NT2/D1 (cell line): ENCODE results near the gene CCDC81.

Experiments used
- DNase-seq: peaks from one replicate; pipeline ENCODE4 v3.0.0-alpha.2; 2011; ENCODE audit warnings: low read depth, low spot score
- H3K27me3 ChIP-seq: 2 replicates; pipeline ENCODE4 v1.6.0; 2011; ENCODE audit warnings: mild to moderate bottlenecking; ENCODE audit not compliant: insufficient read length, insufficient read depth
- H3K36me3 ChIP-seq: 2 replicates; pipeline ENCODE4 v1.6.1; 2011; ENCODE audit warnings: mild to moderate bottlenecking, low read length, mixed read lengths; ENCODE audit not compliant: insufficient read depth, insufficient read length
- H3K4me1 ChIP-seq: 2 replicates; pipeline ENCODE4 v1.5.1; 2011; ENCODE audit not compliant: insufficient read depth, insufficient read length
- H3K4me3 ChIP-seq: 2 replicates; pipeline ENCODE4 v1.5.1; 2011; ENCODE audit warnings: low read depth; ENCODE audit not compliant: insufficient read length
- H3K9ac ChIP-seq: 2 replicates; pipeline ENCODE4 v1.6.0; 2011; ENCODE audit warnings: low read depth; ENCODE audit not compliant: insufficient read length
- H3K9me3 ChIP-seq: 2 replicates; pipeline ENCODE4 v1.5.1; 2011; ENCODE audit warnings: mild to moderate bottlenecking, low read length; ENCODE audit not compliant: insufficient read depth
- SUZ12 ChIP-seq: IDR thresholded peaks from 2 replicates; pipeline ENCODE4 v1.6.1; 2011; ENCODE audit not compliant: insufficient read length, insufficient read depth; ENCODE audit errors: extremely low read depth
- YY1 ChIP-seq: IDR thresholded peaks from 2 replicates; pipeline ENCODE4 v1.6.1; 2011; ENCODE audit not compliant: insufficient read length, insufficient read depth
- ZNF274 ChIP-seq: IDR thresholded peaks from 2 replicates; pipeline ENCODE4 v1.6.1; 2011; ENCODE audit warnings: mild to moderate bottlenecking, low read depth, low read length

CCDC81 gene

DNA sequence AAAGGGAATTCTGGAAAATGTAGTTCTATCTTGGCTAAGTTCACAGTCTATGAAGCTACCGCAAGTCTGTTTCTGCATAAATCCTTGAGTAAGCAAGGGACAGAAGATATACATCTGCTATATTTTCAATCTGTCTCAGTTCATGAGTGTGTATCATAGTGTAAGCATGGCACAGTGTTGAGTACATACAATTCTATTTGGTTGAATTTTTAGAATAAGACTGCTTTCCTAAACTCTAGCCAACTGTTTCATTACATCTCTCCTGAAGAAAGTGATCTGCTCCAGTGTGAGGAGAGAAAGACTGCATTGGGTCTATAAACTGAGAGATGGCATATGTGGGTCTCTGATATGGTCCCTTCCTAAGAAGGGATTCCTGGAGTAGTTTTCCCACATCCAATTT, 2.6 kb upstream of the CCDC81 start:
- no peak for DNase-seq
- TF ChIP-seq YY1 (no peak), ZNF274 (no peak)
- H3K4me3 ChIP-seq = no peak overlapping the region
- peaks cover 10% of the 10 kb centered on the region; the same call in 1 of the 2 replicates for H3K9me3 ChIP-seq
- H3K9ac ChIP-seq = no peak overlapping the region
- no peaks in the 10 kb centered on the region for H3K4me1 ChIP-seq
- H3K36me3 ChIP-seq = no peaks in the 10 kb centered on the region
- H3K27me3 ChIP-seq = no peaks in the 10 kb centered on the region

DNA sequence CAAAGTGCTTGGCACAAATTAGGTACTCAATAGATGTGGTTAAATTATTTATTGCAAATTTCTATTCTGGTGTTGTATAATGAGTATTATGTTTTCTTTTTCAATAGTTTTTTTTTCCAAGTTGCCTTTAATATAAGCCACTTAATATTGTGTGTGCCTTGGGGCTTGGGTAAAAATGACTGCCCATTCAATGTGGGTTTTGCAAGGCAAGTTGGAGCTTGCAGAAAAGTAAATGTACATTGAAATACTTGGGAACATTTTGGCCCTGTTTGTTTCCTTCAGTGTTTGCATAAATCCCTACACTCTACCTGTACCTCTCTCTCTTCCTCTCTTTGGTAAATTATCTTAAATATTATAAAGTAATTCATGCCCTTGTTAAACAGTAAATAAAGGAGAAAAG, 2.1 kb upstream of the CCDC81 start:
- DNase-seq = no peak
- peaks cover 10% of the 10 kb centered on the region; the same call in 1 of the 2 replicates for H3K9me3 ChIP-seq
- H3K4me1 ChIP-seq = no peaks in the 10 kb centered on the region
- no peak overlapping the region for H3K4me3 ChIP-seq
- H3K36me3 ChIP-seq = no peaks in the 10 kb centered on the region
- TF ChIP-seq ZNF274 (no peak), SUZ12 (no peak), YY1 (no peak)
- H3K27me3 ChIP-seq = no peaks in the 10 kb centered on the region
- no peak overlapping the region for H3K9ac ChIP-seq

DNA sequence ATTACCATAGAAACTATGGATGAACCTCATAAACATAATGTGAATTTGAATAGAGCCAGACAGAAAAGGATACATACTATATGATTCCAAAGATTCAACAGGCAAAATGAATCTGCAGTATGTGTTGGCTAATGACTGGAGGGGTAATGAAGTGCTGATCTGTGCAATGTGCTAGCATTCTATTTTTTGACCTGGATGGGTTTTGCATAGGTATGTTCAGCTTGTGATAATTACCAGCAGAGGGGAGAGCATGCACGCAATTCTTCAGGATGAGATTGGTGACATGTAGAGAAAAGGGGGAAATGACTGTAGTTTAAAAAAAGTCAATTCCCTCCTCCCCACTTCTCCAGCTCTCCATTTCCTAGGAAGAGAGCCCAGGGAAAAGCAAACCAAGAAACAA, 618 bp upstream of the CCDC81 start:
- no peak overlapping the region for H3K9ac ChIP-seq
- TF ChIP-seq ZNF274 = no peak
- TF ChIP-seq YY1 = no peak
- TF ChIP-seq SUZ12 = no peak

DNA sequence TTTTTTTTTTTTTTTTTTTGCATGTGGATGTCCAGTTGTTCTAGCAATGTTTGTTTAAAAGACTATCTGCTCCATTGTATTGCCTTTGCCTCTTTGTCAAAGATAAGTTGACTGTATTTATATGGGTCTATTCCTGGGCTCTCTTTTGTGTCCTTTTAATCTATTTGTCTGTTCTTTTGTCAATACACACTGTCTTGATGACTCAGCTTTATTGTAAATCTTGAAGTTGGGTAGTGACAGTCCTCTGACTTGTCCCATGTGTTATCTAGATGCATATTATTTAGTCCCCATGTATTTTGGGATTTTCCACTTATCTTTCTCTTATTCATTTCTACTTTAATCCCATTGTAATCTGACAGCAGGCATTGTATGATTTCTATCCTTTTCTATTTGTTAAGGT, 3.3 kb downstream of the CCDC81 start:
- Histone ChIP-seq H3K27me3 (no peaks in the 10 kb centered on the region), H3K9ac (no peak overlapping the region), H3K36me3 (no peaks in the 10 kb centered on the region), H3K4me3 (no peak overlapping the region), H3K4me1 (no peaks in the 10 kb centered on the region), H3K9me3 (no peaks in the 10 kb centered on the region)
- DNase-seq = no peak
- TF ChIP-seq ZNF274 = no peak
- no peak for TF ChIP-seq SUZ12
- no peak for TF ChIP-seq YY1

More for the DNA sequence above, 618 bp upstream of the CCDC81 start:
- no peaks in the 10 kb centered on the region for H3K27me3 ChIP-seq
- peaks cover 10% of the 10 kb centered on the region; the same call in 1 of the 2 replicates for H3K9me3 ChIP-seq
- H3K36me3 ChIP-seq = no peaks in the 10 kb centered on the region
- H3K4me3 ChIP-seq = no peak overlapping the region
- no peaks in the 10 kb centered on the region for H3K4me1 ChIP-seq
- DNase-seq = no peak

DNA sequence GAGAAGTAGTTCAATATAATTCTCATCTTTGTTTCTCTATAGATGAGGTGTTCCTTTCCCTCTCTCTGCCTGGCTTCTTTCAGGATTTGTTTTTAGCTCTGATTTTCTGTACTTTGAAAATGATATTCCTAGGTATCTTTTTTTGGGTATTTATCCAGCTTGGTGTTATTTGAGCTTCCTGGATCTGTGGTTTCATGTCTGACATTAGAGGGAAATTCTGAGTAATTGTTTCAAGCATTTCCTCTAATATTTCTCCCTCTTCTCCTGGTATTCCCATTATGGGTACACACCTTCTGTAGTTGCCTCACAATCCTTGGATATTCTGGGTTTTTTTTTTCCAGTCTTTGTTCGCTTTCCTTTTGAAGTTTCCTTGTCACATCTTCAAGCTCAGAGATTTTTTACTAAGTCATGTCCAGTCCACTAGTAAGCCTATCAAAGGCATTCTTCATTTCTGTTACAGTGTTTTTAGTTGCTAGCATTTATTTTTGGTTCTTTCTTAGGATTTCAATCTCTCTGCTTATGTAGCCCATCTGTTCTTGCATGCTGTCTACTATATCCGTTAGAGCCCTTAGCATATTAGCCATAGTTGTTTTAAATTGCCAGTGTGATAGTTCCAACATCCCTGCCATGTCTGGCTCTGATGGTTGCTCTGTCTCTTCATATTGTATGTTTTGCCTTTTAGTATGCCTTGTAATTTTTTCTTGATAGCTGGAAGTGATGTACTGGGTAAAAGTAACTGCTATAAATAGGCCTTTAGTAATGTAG, 5.8 kb downstream of the CCDC81 start:
- H3K36me3 ChIP-seq = no peaks in the 10 kb centered on the region
- no peak for TF ChIP-seq ZNF274
- no peak for TF ChIP-seq SUZ12
- no peak for TF ChIP-seq YY1
- no peak overlapping the region for H3K9ac ChIP-seq
- H3K4me3 ChIP-seq = no peak overlapping the region
- no peak for DNase-seq
- H3K9me3 ChIP-seq = no peaks in the 10 kb centered on the region
- no peaks in the 10 kb centered on the region for H3K4me1 ChIP-seq
- no peaks in the 10 kb centered on the region for H3K27me3 ChIP-seq

DNA sequence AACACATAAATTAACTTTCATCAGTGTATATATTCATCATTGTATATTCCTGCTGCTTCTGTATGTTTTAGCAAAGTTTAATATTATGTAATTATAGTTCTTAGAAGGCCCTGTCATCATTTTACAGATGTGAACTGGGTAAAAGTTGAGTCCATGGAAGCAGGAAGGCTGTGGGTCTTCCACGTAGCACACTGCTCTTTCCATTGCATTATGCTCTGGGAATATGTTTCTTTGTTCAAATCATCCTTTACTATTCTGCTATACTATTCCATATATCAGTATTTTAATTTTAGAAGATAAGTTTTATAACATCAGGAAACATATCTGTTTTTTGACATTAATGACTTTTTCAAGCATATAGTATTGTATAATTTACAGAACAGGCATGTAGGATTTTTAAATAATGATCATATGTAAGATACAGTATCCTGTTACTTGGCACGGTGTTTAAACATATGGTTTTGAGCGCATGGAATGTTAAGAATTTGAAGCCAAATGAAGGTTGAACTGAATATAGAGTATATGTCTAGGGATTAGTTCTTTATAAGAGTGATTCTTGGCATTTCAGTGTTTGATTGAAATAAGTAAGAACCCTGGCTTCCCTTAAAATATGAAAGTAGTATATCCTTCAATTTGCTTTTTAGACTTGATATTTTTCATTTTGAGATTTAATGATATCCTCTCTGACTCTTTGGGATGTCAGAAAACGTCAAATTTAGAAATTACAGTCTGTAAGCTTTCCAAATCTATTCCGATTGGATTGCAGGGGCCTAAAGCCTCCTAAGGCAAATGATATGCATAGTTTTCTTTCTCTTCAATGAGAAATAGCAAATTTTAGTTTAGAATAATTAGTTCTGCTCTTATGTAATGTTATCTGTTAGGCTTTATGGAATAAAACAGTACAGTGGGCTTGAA, 8.6 kb downstream of the CCDC81 start:
- no peak for DNase-seq
- Histone ChIP-seq H3K4me1 (no peaks in the 10 kb centered on the region), H3K36me3 (no peaks in the 10 kb centered on the region), H3K9me3 (no peaks in the 10 kb centered on the region), H3K9ac (no peak overlapping the region), H3K27me3 (no peaks in the 10 kb centered on the region), H3K4me3 (no peak overlapping the region)
- TF ChIP-seq ZNF274 (no peak), SUZ12 (no peak), YY1 (no peak)

DNA sequence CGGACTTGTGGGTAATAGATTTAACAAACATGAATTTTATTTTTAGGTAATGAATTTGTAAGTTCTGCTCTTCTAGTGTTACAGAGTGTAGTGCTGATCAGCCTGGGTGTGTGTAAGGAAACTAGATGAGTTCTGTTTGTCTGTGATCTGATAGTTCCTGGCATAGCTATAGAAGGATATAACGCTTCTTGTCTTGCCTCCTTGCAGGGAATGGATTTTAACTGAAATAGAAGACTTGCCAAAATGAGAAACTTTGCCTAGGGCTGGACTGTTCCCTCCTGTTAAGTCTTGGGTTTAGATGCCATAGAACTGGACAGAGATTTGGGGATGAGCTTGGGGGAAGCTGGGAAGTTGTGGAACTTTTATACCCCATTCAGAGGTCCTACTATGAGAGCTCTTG, 11.6 kb downstream of the CCDC81 start:
- Histone ChIP-seq H3K4me1 (no peaks in the 10 kb centered on the region), H3K4me3 (no peak overlapping the region), H3K27me3 (no peaks in the 10 kb centered on the region), H3K9ac (no peak overlapping the region), H3K36me3 (no peaks in the 10 kb centered on the region), H3K9me3 (no peaks in the 10 kb centered on the region)
- no peak for TF ChIP-seq ZNF274
- no peak for DNase-seq
